GM12873 (cell line): ENCODE measurements around the gene NELFB.
A peak's percentile ranks its signal among the peaks of the same experiment; 100 is the strongest.

Experiments used
- CTCF ChIP-seq: IDR thresholded peaks from 2 replicates; pipeline ENCODE4 v1.5.1; 2012; ENCODE audit warnings: low read depth, mild to moderate bottlenecking, moderate library complexity, low read length, control low read depth; ENCODE audit not compliant: insufficient read depth; ENCODE audit errors: missing control alignments

The NELFB gene

GRCh38 chr9:137297966-137298365 is 42.8 kb downstream of the NELFB start:
- no peak for TF ChIP-seq CTCF

- no peak for TF ChIP-seq CTCF
Observed at GRCh38 chr9:137298401-137299202, 43.5 kb downstream of the NELFB start.

GRCh38 chr9:137299203-137299565 is 44.1 kb downstream of the NELFB start:
- TF ChIP-seq CTCF: no peak

GRCh38 chr9:137299938-137300337 is 44.8 kb downstream of the NELFB start:
- no peak for TF ChIP-seq CTCF

GRCh38 chr9:137300567-137301080 is 45.5 kb downstream of the NELFB start:
- no peak for TF ChIP-seq CTCF

- peak; percentile 8 for TF ChIP-seq CTCF
Observed at GRCh38 chr9:137301081-137301947, 46.2 kb downstream of the NELFB start.

GRCh38 chr9:137302118-137302448 is 47.0 kb downstream of the NELFB start, which contains the start of gene NRARP:
Gene NRARP (minus strand): TSS chr9:137302271. CDS start chr9:137301928, 343 bp downstream.
- TF ChIP-seq CTCF: no peak
